Sciatic nerve (tissue), 2 donors: ENCODE measurements around the gene FBXL14. TPM values are rescaled to one million over a fixed set of nuclear protein-coding genes. Genes with fewer than 3 reads are reported as not detected.
A peak's percentile ranks its signal among the peaks of the same experiment; 100 is the strongest.
"Not testable (repeated sequence)": the region's sequence is repeated elsewhere in the genome, so short reads cannot be mapped to it uniquely, and the experiment has no call there.

Source experiments
- ATAC-seq: fragments of 200-7000 bp; cut with Tn5 transposase; one replicate; pipeline ENCODE4 v1.9.1; 2020; ENCODE audit warnings: mild to moderate bottlenecking, moderate library complexity
- DNase-seq: peaks from one replicate; pipeline ENCODE4 v3.0.0-alpha.2; 2020; ENCODE audit warnings: low spot score
- intact Hi-C: fragments of 100-400 bp; cut with DNase I; formaldehyde crosslinking; loops from one replicate; pipeline ENCODE4 v1.14.2; 2022
- total RNA-seq: library from RNA; stranded (reverse); fragmentation: NEBNext Ultra II Directional; extraction: Animal tissue kit (Norgen Biotek cat#: 25700); gene quantifications from one replicate; pipeline ENCODE4 v1.2.1, GENCODE V29; 2021
- donor health status: DM: no; HTN: no; CAD: no.
- donor health status: DM: no; HTN: no; CAD: no.

FBXL14 gene
- total RNA-seq, 1 donor from 2014 or later = 14.0 TPM

- no peak for DNase-seq
- intact Hi-C loops = loop anchor here (5.0 kb wide), 2 partner anchors 465 to 1015 kb away; no protein-coding TSS in a partner anchor
- ATAC-seq = no peak
Measured at GRCh38 chr12:1581973-1582708, 12.2 kb downstream of the FBXL14 start.

- intact Hi-C loops = loop anchor here (5.0 kb wide), 2 partner anchors 463 to 1013 kb away; no protein-coding TSS in a partner anchor
Measured at GRCh38 chr12:1580526-1580925, 13.9 kb downstream of the FBXL14 start.

GRCh38 chr12:1579651-1580435, 14.5 kb downstream of the FBXL14 start:
- ATAC-seq = no peak
- no peak for DNase-seq
- intact Hi-C loops = loop anchor here (5.0 kb wide), 2 partner anchors 463 to 1013 kb away; no protein-coding TSS in a partner anchor

More at GRCh38 chr12:1580526-1580925, 13.9 kb downstream of the FBXL14 start:
- ATAC-seq (no peak), DNase-seq (no peak)

GRCh38 chr12:1576410-1577241, 17.8 kb downstream of the FBXL14 start:
- intact Hi-C loops = no loop called here
- ATAC-seq = peak; percentile 67
- no peak for DNase-seq

- intact Hi-C loops = no loop called here
- no peak for DNase-seq
- peak; percentile 67 for ATAC-seq
Measured at GRCh38 chr12:1575408-1576401, 18.7 kb downstream of the FBXL14 start.

- DNase-seq (no peak), ATAC-seq (no peak)
- intact Hi-C loops = no loop called here
Measured at GRCh38 chr12:1574865-1575259, 19.5 kb downstream of the FBXL14 start.

- no peak for DNase-seq
- peak; percentile 34 for ATAC-seq
- intact Hi-C loops = no loop called here
Measured at GRCh38 chr12:1573960-1574864, 20.2 kb downstream of the FBXL14 start.

- no peak for DNase-seq
- no peak for ATAC-seq
- intact Hi-C loops = no loop called here
Measured at GRCh38 chr12:1572731-1573130, 21.6 kb downstream of the FBXL14 start.

GRCh38 chr12:1567852-1568251, 26.5 kb downstream of the FBXL14 start:
- intact Hi-C loops = no loop called here
- DNase-seq (no peak), ATAC-seq (no peak)

GRCh38 chr12:1566449-1567135, 27.8 kb downstream of the FBXL14 start:
- DNase-seq (no peak), ATAC-seq (no peak)
- intact Hi-C loops = no loop called here

- intact Hi-C loops = no loop called here
- no peak for DNase-seq
- ATAC-seq = no peak
Measured at GRCh38 chr12:1565172-1565571, 29.2 kb downstream of the FBXL14 start.

GRCh38 chr12:1564067-1564466, 30.3 kb downstream of the FBXL14 start:
- ATAC-seq = no peak
- no peak for DNase-seq
- intact Hi-C loops = no loop called here

- ATAC-seq = peak; percentile 64
- intact Hi-C loops = no loop called here
- DNase-seq = no peak
Measured at GRCh38 chr12:1562813-1563407, 31.5 kb downstream of the FBXL14 start.

GRCh38 chr12:1560704-1561103, 33.7 kb downstream of the FBXL14 start:
- DNase-seq (no peak), ATAC-seq (no peak)
- intact Hi-C loops = no loop called here

GRCh38 chr12:1559676-1560091, 34.7 kb downstream of the FBXL14 start:
- no peak for ATAC-seq
- intact Hi-C loops = no loop called here
- DNase-seq = no peak

GRCh38 chr12:1558108-1558507, 36.3 kb downstream of the FBXL14 start:
- intact Hi-C loops, DNase-seq: not testable (repeated sequence)

More at GRCh38 chr12:1558108-1558507, 36.3 kb downstream of the FBXL14 start:
- not testable (repeated sequence) for ATAC-seq
